Ishikawa (cell line): Measurements from ENCODE around the gene RSF1.

Experiments
- CEBPB ChIP-seq: IDR thresholded peaks from 2 replicates; pipeline ENCODE4 v1.6.1; 2012
- CREB1 ChIP-seq: IDR thresholded peaks from 2 replicates; pipeline ENCODE4 v1.6.1; 2012; ENCODE audit warnings: low read depth
- EGR1 ChIP-seq: IDR thresholded peaks from 2 replicates; pipeline ENCODE4 v1.6.1; 2012
- EP300 ChIP-seq: IDR thresholded peaks from 2 replicates; pipeline ENCODE4 v1.6.1; 2012; ENCODE audit warnings: borderline replicate concordance
- FOXM1 ChIP-seq: IDR thresholded peaks from 2 replicates; pipeline ENCODE4 v1.6.1; 2012; ENCODE audit warnings: low read depth, borderline replicate concordance
- MAX ChIP-seq: IDR thresholded peaks from 2 replicates; pipeline ENCODE4 v1.6.1; 2012
- NFIC ChIP-seq: IDR thresholded peaks from 2 replicates; pipeline ENCODE4 v1.6.1; 2012
- RAD21 ChIP-seq: IDR thresholded peaks from 2 replicates; pipeline ENCODE4 v1.6.1; 2012; ENCODE audit warnings: low read depth
- REST ChIP-seq: IDR thresholded peaks from 2 replicates; pipeline ENCODE4 v1.6.1; 2012; ENCODE audit warnings: low read depth, mild to moderate bottlenecking
- TAF1 ChIP-seq: IDR thresholded peaks from 2 replicates; pipeline ENCODE4 v1.6.1; 2012; ENCODE audit warnings: low read depth, mild to moderate bottlenecking
- TCF12 ChIP-seq: IDR thresholded peaks from 2 replicates; pipeline ENCODE4 v1.6.1; 2012; ENCODE audit warnings: low read depth
- TEAD4 ChIP-seq: IDR thresholded peaks from 2 replicates; pipeline ENCODE4 v1.6.1; 2012
- USF1 ChIP-seq: IDR thresholded peaks from 2 replicates; pipeline ENCODE4 v1.6.1; 2012
- YY1 ChIP-seq: IDR thresholded peaks from 2 replicates; pipeline ENCODE4 v1.6.1; 2012; ENCODE audit warnings: low read depth
- ZBTB7A ChIP-seq: IDR thresholded peaks from 2 replicates; pipeline ENCODE4 v1.6.1; 2012; ENCODE audit warnings: low read depth

Gene RSF1

GRCh38 chr11:77668760-77669159, 151.8 kb downstream of the RSF1 start:
- TF ChIP-seq FOXM1 (no peak), NFIC (no peak), TAF1 (no peak)

- TF ChIP-seq USF1 (no peak), TEAD4 (no peak), ZBTB7A (no peak), CEBPB (no peak), CREB1 (no peak), TCF12 (no peak)
Observed at GRCh38 chr11:77665240-77665965, 155.1 kb downstream of the RSF1 start.

GRCh38 chr11:77661670-77662069, 158.9 kb downstream of the RSF1 start:
- TF ChIP-seq EP300 (no peak), EGR1 (no peak), TEAD4 (no peak), TCF12 (no peak), REST (no peak), CREB1 (no peak), USF1 (no peak), ZBTB7A (no peak), TAF1 (no peak), FOXM1 (no peak), NFIC (no peak)

GRCh38 chr11:77660947-77661346, 159.6 kb downstream of the RSF1 start:
- TF ChIP-seq CEBPB (no peak), FOXM1 (no peak), YY1 (no peak), NFIC (no peak), EP300 (no peak), REST (no peak), ZBTB7A (no peak), CREB1 (no peak), TAF1 (no peak), MAX (no peak), USF1 (no peak), RAD21 (no peak), TCF12 (no peak), TEAD4 (no peak)

GRCh38 chr11:77658213-77659013, 162.1 kb downstream of the RSF1 start:
- TF ChIP-seq TAF1 (no peak), ZBTB7A (no peak), CREB1 (no peak), YY1 (no peak), NFIC (no peak), EGR1 (no peak), CEBPB (no peak), MAX (no peak), EP300 (no peak), REST (no peak), TEAD4 (no peak), TCF12 (no peak), RAD21 (no peak)
